ENCODE results near the gene MYF6.

Gene MYF6

DNA sequence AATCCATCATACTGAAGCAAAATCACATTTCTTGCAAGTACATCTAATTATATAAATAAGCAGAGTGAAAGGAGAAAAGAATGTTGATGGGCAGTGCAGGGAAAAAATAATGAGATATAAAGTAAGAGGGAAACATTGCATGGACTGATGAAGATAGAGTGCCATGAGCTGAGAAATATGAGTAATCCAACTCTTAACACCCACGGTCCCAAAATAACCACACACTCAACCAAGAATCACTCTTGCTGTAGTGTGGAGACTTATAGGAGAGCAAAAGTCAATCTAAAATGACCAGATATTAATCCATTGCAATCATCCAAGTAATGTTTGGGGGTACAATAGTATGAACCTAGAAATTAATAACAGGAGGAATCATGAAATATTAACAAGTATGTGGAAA lies 49.4 kb downstream of the MYF6 start:
- no peak for TF ChIP-seq ZNF146 (tag by site-specific recombination; IDR thresholded peaks at IDR 0.05)
- TF ChIP-seq, protein P1, sequence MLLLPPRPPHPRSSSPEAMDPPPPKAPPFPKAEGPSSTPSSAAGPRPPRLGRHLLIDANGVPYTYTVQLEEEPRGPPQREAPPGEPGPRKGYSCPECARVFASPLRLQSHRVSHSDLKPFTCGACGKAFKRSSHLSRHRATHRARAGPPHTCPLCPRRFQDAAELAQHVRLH (tag by site-specific recombination; IDR thresholded peaks at IDR 0.05): no peak
- TF ChIP-seq ZBTB49 (tag by site-specific recombination; IDR thresholded peaks at IDR 0.05; ENCODE audit: low read depth): no peak

More for the DNA sequence above, 49.4 kb downstream of the MYF6 start:
- Histone ChIP-seq H3K9me3 (ENCODE audit: control insufficient read depth, insufficient read depth, low read depth, low read length) (no peaks in the 10 kb centered on the region), H3K27ac (ENCODE audit: extremely low read depth, low read depth, low read length) (no peak overlapping the region), H3K4me3 (ENCODE audit: low read depth, low read length) (no peak overlapping the region), H3K36me3 (ENCODE audit: control insufficient read depth in 2 of 2, insufficient read depth in 1 of 2, low read length in 2 of 2) (no peaks in the 10 kb centered on the region), H3K4me1 (ENCODE audit: control insufficient read depth, insufficient read depth, low read length) (no peaks in the 10 kb centered on the region)
- CTCF ChIA-PET: no interaction called here
- POLR2A ChIA-PET: no interaction called here

All from HEK293 (cell line).